HEK293 (cell line): ENCODE data around the gene RBMS3.

Experiments used
- CTCF ChIA-PET: fragments of 350-600 bp; formaldehyde crosslinking; extraction: SDS; loops from one replicate; lab custom pipeline; 2021; ENCODE audit warnings: antibody characterized with exemption; lab: Yijun Ruan, JAX
- POLR2A ChIA-PET: fragments of 300-600 bp; formaldehyde crosslinking; extraction: SDS; loops from one replicate; lab custom pipeline; 2020; ENCODE audit warnings: antibody characterized with exemption, inconsistent platforms; lab: Yijun Ruan, JAX
- H3K27ac ChIP-seq: fragments of 200-500 bp; sonication (Bioruptor generic); 2 replicates; pipeline ENCODE4 v1.5.1; 2014; ENCODE audit warnings: low read depth, low read length, control low read depth, inconsistent platforms; ENCODE audit errors: extremely low read depth
- H3K36me3 ChIP-seq, 2 experiments: fragments of 200-500 bp in 1 of 2; sonication (Bioruptor generic) in 1 of 2; 1 replicate in 1 of 2; 2 replicates in 1 of 2; pipeline ENCODE4 v1.5.1; 2014 to 2017; ENCODE audit warnings: inconsistent platforms in 2 of 2, low read length in 2 of 2; ENCODE audit not compliant: control insufficient read depth in 2 of 2, insufficient read depth in 1 of 2
- H3K4me1 ChIP-seq: fragments of 200-500 bp; sonication (Bioruptor generic); 2 replicates; pipeline ENCODE4 v1.5.1; 2014; ENCODE audit warnings: mild to moderate bottlenecking, low read length, inconsistent platforms; ENCODE audit not compliant: control insufficient read depth, insufficient read depth
- H3K4me3 ChIP-seq: 2 replicates; pipeline ENCODE4 v1.5.1; 2011; ENCODE audit warnings: low read depth, mild to moderate bottlenecking, control low read depth, low read length, moderate library complexity
- H3K9me3 ChIP-seq: fragments of 200-500 bp; sonication (Bioruptor generic); 2 replicates; pipeline ENCODE4 v1.5.1; 2014; ENCODE audit warnings: low read depth, low read length, inconsistent platforms; ENCODE audit not compliant: control insufficient read depth, insufficient read depth
- EGR2 ChIP-seq: fragments of 450-650 bp; formaldehyde crosslinking; IDR thresholded peaks from 2 replicates; pipeline ENCODE4 v1.5.1; 2016; ENCODE audit warnings: low read depth, missing biosample characterization, missing genetic modification characterization
- GFI1B ChIP-seq: fragments of 450-650 bp; formaldehyde crosslinking; IDR thresholded peaks from 2 replicates; pipeline ENCODE4 v1.5.1; 2016; ENCODE audit warnings: missing biosample characterization, missing genetic modification characterization
- KLF8 ChIP-seq: fragments of 450-650 bp; formaldehyde crosslinking; IDR thresholded peaks from 2 replicates; pipeline ENCODE4 v1.5.1; 2016; ENCODE audit warnings: missing biosample characterization, missing genetic modification characterization
- OVOL3 ChIP-seq: fragments of 450-650 bp; formaldehyde crosslinking; IDR thresholded peaks from 2 replicates; pipeline ENCODE4 v1.5.1; 2016; ENCODE audit warnings: missing biosample characterization, missing genetic modification characterization
- SCRT1 ChIP-seq: fragments of 450-650 bp; formaldehyde crosslinking; IDR thresholded peaks from 2 replicates; pipeline ENCODE4 v1.5.1; 2016; ENCODE audit warnings: missing biosample characterization, missing genetic modification characterization, borderline replicate concordance
- ZFHX2 ChIP-seq: fragments of 450-650 bp; formaldehyde crosslinking; conservative IDR thresholded peaks from 2 replicates; pipeline ENCODE4 v1.5.1; 2016; ENCODE audit warnings: missing biosample characterization, missing genetic modification characterization
- ZNF114 ChIP-seq: fragments of 450-650 bp; formaldehyde crosslinking; IDR thresholded peaks from 2 replicates; pipeline ENCODE4 v1.5.0; 2017; ENCODE audit warnings: missing biosample characterization, missing genetic modification characterization
- ZNF121 ChIP-seq: fragments of 450-650 bp; formaldehyde crosslinking; IDR thresholded peaks from 2 replicates; pipeline ENCODE4 v1.5.1; 2016; ENCODE audit warnings: missing biosample characterization, missing genetic modification characterization
- ZNF366 ChIP-seq: fragments of 450-650 bp; formaldehyde crosslinking; conservative IDR thresholded peaks from 2 replicates; pipeline ENCODE4 v1.5.1; 2016; ENCODE audit warnings: missing biosample characterization, missing genetic modification characterization
- ZNF391 ChIP-seq: fragments of 450-650 bp; formaldehyde crosslinking; IDR thresholded peaks from 2 replicates; pipeline ENCODE4 v1.5.1; 2016; ENCODE audit warnings: low read depth, missing biosample characterization, missing genetic modification characterization, borderline replicate concordance
- ZNF394 ChIP-seq: fragments of 450-650 bp; formaldehyde crosslinking; IDR thresholded peaks from 2 replicates; pipeline ENCODE4 v1.5.1; 2016; ENCODE audit warnings: missing biosample characterization, missing genetic modification characterization, mild to moderate bottlenecking, moderate library complexity, borderline replicate concordance
- ZNF544 ChIP-seq: fragments of 450-650 bp; formaldehyde crosslinking; IDR thresholded peaks from 2 replicates; pipeline ENCODE4 v1.5.0; 2017; ENCODE audit warnings: missing biosample characterization, missing genetic modification characterization
- ZNF654 ChIP-seq: fragments of 450-650 bp; formaldehyde crosslinking; IDR thresholded peaks from 2 replicates; pipeline ENCODE4 v1.5.1; 2016; ENCODE audit warnings: low read depth, missing biosample characterization, missing genetic modification characterization
- TF ChIP-seq, protein P1 (sequence below): fragments of 450-650 bp; formaldehyde crosslinking; IDR thresholded peaks from 2 replicates; pipeline ENCODE4 v1.5.1; 2016; ENCODE audit warnings: missing biosample characterization, missing genetic modification characterization
- TF ChIP-seq, protein P2 (sequence below): fragments of 450-650 bp; formaldehyde crosslinking; IDR thresholded peaks from 2 replicates; pipeline ENCODE4 v1.5.1; 2016; ENCODE audit warnings: missing biosample characterization, missing genetic modification characterization
- TF ChIP-seq, protein P3 (sequence below): fragments of 450-650 bp; formaldehyde crosslinking; IDR thresholded peaks from 2 replicates; pipeline ENCODE4 v1.5.1; 2016; ENCODE audit warnings: missing biosample characterization, missing genetic modification characterization

The RBMS3 gene

DNA sequence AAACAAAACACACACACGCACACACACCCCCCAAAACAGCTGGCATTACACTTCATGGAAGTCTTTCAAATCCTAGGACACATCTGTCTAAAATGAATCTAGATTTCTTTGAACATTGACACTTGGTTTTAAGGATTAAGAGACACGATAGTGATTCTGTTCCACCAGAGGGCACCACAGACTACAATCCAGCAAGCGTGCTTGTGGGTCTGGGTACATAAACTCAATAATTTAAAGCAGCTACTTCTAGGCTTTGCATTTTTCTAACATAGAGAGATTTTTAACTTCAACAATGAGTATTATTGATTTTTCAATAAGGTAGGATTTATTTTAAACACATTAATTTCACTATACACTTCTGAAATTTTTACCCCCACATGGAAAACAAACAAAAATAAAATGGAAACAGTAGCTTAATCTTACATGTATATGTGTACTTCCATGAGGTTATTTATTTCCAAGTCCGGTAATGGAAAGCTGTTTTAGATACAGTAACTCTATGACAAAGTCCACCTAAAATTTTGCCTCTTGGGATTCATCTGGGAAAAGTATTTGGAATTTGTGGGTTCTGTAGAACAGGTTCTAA is 761.5 kb downstream of the RBMS3 start:
- H3K27ac ChIP-seq, result no peak overlapping the region
- POLR2A ChIA-PET, result no interaction called here

DNA sequence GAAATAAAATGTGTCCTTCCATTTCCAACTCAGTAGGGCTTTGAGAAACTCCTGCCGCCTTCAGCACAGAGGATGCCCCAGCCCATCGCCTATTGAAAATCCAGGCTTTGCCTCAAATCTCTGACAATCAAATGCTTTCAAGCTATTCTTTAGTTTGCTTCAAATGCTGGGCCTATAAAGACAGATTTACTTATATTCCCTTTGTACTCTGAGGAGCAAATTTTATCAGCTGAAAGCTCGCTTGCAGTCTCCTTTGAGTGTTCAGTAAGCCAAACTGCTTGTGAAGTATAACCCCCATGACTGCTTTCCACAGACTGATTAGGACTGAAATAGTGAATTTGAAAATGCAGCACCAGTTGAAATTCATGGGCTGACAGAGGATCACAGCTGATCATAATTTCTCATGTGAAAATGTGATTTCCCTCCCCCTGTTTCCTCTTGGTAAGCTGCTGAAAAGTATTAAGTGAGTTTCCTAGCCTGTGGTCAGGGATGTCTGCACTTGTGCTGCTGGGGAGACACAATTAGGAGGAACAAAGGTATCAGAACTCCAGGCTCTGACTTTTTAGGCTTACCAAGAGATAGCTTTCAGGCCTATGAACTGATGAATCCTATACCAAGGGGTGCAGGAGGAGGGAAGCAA is 762.2 kb downstream of the RBMS3 start:
- CTCF ChIA-PET, result interaction anchor here (0.6 to 5.9 kb wide), 25 partner anchors 12 to 709 kb away, joined by 3 to 89 read pairs (median 4); no protein-coding TSS in a partner anchor
- Histone ChIP-seq H3K27ac (no peak overlapping the region), H3K4me1 (no peaks in the 10 kb centered on the region), H3K36me3 (no peaks in the 10 kb centered on the region), H3K4me3 (no peak overlapping the region), H3K9me3 (no peaks in the 10 kb centered on the region)
- TF ChIP-seq ZNF391 (no peak), KLF8 (tag by site-specific recombination) (no peak), ZNF121 (tag by site-specific recombination) (no peak), ZNF544 (no peak)
- POLR2A ChIA-PET, result no interaction called here

More for the DNA sequence above, 761.5 kb downstream of the RBMS3 start:
- Histone ChIP-seq H3K4me1 (no peaks in the 10 kb centered on the region), H3K36me3 (no peaks in the 10 kb centered on the region), H3K4me3 (no peak overlapping the region), H3K9me3 (no peaks in the 10 kb centered on the region)
- TF ChIP-seq ZFHX2 (no peak), ZNF394 (tag by site-specific recombination) (no peak), ZNF654 (tag by site-specific recombination) (peak; percentile 60), EGR2 (tag by site-specific recombination) (no peak), SCRT1 (tag by site-specific recombination) (no peak), ZNF366 (tag by site-specific recombination) (no peak)
- TF ChIP-seq, protein P1, sequence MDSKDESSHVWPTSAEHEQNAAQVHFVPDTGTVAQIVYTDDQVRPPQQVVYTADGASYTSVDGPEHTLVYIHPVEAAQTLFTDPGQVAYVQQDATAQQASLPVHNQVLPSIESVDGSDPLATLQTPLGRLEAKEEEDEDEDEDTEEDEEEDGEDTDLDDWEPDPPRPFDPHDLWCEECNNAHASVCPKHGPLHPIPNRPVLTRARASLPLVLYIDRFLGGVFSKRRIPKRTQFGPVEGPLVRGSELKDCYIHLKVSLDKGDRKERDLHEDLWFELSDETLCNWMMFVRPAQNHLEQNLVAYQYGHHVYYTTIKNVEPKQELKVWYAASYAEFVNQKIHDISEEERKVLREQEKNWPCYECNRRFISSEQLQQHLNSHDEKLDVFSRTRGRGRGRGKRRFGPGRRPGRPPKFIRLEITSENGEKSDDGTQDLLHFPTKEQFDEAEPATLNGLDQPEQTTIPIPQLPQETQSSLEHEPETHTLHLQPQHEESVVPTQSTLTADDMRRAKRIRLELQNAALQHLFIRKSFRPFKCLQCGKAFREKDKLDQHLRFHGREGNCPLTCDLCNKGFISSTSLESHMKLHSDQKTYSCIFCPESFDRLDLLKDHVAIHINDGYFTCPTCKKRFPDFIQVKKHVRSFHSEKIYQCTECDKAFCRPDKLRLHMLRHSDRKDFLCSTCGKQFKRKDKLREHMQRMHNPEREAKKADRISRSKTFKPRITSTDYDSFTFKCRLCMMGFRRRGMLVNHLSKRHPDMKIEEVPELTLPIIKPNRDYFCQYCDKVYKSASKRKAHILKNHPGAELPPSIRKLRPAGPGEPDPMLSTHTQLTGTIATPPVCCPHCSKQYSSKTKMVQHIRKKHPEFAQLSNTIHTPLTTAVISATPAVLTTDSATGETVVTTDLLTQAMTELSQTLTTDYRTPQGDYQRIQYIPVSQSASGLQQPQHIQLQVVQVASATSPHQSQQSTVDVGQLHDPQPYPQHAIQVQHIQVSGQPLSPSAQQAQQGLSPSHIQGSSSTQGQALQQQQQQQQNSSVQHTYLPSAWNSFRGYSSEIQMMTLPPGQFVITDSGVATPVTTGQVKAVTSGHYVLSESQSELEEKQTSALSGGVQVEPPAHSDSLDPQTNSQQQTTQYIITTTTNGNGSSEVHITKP (tag by site-specific recombination), result no peak
- TF ChIP-seq, protein P2, sequence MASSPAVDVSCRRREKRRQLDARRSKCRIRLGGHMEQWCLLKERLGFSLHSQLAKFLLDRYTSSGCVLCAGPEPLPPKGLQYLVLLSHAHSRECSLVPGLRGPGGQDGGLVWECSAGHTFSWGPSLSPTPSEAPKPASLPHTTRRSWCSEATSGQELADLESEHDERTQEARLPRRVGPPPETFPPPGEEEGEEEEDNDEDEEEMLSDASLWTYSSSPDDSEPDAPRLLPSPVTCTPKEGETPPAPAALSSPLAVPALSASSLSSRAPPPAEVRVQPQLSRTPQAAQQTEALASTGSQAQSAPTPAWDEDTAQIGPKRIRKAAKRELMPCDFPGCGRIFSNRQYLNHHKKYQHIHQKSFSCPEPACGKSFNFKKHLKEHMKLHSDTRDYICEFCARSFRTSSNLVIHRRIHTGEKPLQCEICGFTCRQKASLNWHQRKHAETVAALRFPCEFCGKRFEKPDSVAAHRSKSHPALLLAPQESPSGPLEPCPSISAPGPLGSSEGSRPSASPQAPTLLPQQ (tag by site-specific recombination), result no peak
- CTCF ChIA-PET, result interaction anchor here (0.6 to 5.9 kb wide), 28 partner anchors 12 to 748 kb away, joined by 3 to 89 read pairs (median 4); no protein-coding TSS in a partner anchor

DNA sequence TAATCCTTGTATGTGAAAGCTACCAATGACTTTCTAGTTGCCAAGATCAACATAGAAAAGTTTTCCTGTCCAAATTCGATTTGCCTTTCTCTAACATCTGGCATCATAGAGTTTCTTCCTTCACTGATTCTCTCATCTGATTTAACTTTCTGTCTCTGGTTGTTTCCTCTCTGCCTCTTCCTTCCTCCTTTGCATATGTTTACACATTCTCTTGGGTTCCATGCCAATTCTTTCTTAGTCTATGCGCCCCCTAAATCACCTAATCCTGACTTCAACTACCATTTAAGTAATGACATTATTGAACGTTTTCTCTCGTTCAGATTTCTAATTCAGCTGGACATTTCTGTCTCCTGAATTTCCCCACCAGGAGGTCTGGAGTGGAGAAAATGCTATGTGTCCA is 763.6 kb downstream of the RBMS3 start:
- H3K36me3 ChIP-seq, result no peaks in the 10 kb centered on the region
- H3K9me3 ChIP-seq, result no peaks in the 10 kb centered on the region
- H3K27ac ChIP-seq, result no peak overlapping the region
- no peak overlapping the region for H3K4me3 ChIP-seq
- H3K4me1 ChIP-seq, result no peaks in the 10 kb centered on the region
- POLR2A ChIA-PET, result no interaction called here
- CTCF ChIA-PET, result interaction anchor here (2.6 to 5.9 kb wide), 2 partner anchors 153 to 648 kb away, joined by 22 to 89 read pairs; no protein-coding TSS in a partner anchor
- TF ChIP-seq, protein P3, sequence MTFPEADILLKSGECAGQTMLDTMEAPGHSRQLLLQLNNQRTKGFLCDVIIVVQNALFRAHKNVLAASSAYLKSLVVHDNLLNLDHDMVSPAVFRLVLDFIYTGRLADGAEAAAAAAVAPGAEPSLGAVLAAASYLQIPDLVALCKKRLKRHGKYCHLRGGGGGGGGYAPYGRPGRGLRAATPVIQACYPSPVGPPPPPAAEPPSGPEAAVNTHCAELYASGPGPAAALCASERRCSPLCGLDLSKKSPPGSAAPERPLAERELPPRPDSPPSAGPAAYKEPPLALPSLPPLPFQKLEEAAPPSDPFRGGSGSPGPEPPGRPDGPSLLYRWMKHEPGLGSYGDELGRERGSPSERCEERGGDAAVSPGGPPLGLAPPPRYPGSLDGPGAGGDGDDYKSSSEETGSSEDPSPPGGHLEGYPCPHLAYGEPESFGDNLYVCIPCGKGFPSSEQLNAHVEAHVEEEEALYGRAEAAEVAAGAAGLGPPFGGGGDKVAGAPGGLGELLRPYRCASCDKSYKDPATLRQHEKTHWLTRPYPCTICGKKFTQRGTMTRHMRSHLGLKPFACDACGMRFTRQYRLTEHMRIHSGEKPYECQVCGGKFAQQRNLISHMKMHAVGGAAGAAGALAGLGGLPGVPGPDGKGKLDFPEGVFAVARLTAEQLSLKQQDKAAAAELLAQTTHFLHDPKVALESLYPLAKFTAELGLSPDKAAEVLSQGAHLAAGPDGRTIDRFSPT (tag by site-specific recombination), result no peak
- no peak for TF ChIP-seq GFI1B (tag by site-specific recombination)
- TF ChIP-seq ZNF114 (tag by site-specific recombination), result no peak
- no peak for TF ChIP-seq OVOL3 (tag by site-specific recombination)
